HepG2 (cell line): ENCODE measurements around the gene KIAA1328. TPM values are rescaled to one million over a fixed set of nuclear protein-coding genes. Genes with fewer than 3 reads are reported as not detected.
A peak's percentile ranks its signal among the peaks of the same experiment; 100 is the strongest.

Experiments
- FLYWCH1 ChIP-seq: sonication (generic); formaldehyde crosslinking; IDR thresholded peaks from 2 replicates; pipeline ENCODE4 v1.8.1; 2023; ENCODE audit warnings: mild to moderate bottlenecking, missing genetic modification reagents
- FOXO1 ChIP-seq: sonication (generic); formaldehyde crosslinking; IDR thresholded peaks from 2 replicates; pipeline ENCODE4 v1.4.0; 2020; ENCODE audit warnings: missing genetic modification reagents
- PHF21A ChIP-seq: sonication (generic); formaldehyde crosslinking; IDR thresholded peaks from 2 replicates; pipeline ENCODE4 v1.5.0; 2020; ENCODE audit warnings: mild to moderate bottlenecking, missing genetic modification reagents
- RBFOX2 ChIP-seq: fragments of 200-400 bp; formaldehyde crosslinking; IDR thresholded peaks from 2 replicates; pipeline ENCODE4 v1.6.1; 2017; ENCODE audit warnings: low read depth, mild to moderate bottlenecking, low read length
- REXO4 ChIP-seq: sonication (generic); formaldehyde crosslinking; IDR thresholded peaks from 2 replicates; pipeline ENCODE4 v1.8.0; 2022; ENCODE audit warnings: missing genetic modification reagents, mild to moderate bottlenecking, borderline replicate concordance
- ZFP62 ChIP-seq: sonication (generic); formaldehyde crosslinking; IDR thresholded peaks from 2 replicates; pipeline ENCODE4 v1.4.0; 2020; ENCODE audit warnings: missing genetic modification reagents
- ZKSCAN1 ChIP-seq: fragments of 150-350 bp; IDR thresholded peaks from 2 replicates; pipeline ENCODE4 v1.6.1; 2014; ENCODE audit warnings: low read length
- ZNF24 ChIP-seq: fragments of 450-650 bp; IDR thresholded peaks from 2 replicates; pipeline ENCODE4 v1.6.1; 2017; ENCODE audit warnings: antibody characterized with exemption, mild to moderate bottlenecking
- ZNF550 ChIP-seq: sonication (generic); formaldehyde crosslinking; IDR thresholded peaks from 2 replicates; pipeline ENCODE4 v1.4.0; 2020; ENCODE audit warnings: mild to moderate bottlenecking, missing genetic modification reagents, borderline replicate concordance
- ZNF615 ChIP-seq: sonication (generic); formaldehyde crosslinking; IDR thresholded peaks from 2 replicates; pipeline ENCODE4 v1.5.0; 2020; ENCODE audit warnings: mild to moderate bottlenecking, missing genetic modification reagents, borderline replicate concordance
- ZNF737 ChIP-seq: sonication (generic); formaldehyde crosslinking; IDR thresholded peaks from 2 replicates; pipeline ENCODE4 v1.5.0; 2020; ENCODE audit warnings: missing genetic modification reagents, mild to moderate bottlenecking, borderline replicate concordance
- ZNF775 ChIP-seq: sonication (generic); formaldehyde crosslinking; IDR thresholded peaks from 2 replicates; pipeline ENCODE4 v1.4.0; 2020; ENCODE audit warnings: missing genetic modification reagents, mild to moderate bottlenecking, moderate library complexity, borderline replicate concordance
- ZNF777 ChIP-seq: sonication (generic); formaldehyde crosslinking; IDR thresholded peaks from 2 replicates; pipeline ENCODE4 v1.4.0; 2020; ENCODE audit warnings: missing genetic modification reagents
- ZNF879 ChIP-seq: sonication (generic); formaldehyde crosslinking; IDR thresholded peaks from 2 replicates; pipeline ENCODE4 v1.8.1; 2023; ENCODE audit warnings: missing genetic modification reagents
- polyA plus RNA-seq, 8 experiments: library from polyadenylated mRNA; depleted of rRNA in 3 of 8; stranded (reverse) in 7 of 8; unstranded in 1 of 8; fragments of >200 nt; fragmentation: Illumina TruSeq in 4 of 8; extraction: Trizol in 4 of 8; gene quantifications; 2 replicates each; pipeline versions ENCODE4 v1.2.1 to v1.2.3, GENCODE V29; 2011 to 2016; ENCODE audit warnings: low read depth in 4 of 8, missing spikeins in 1 of 8, mixed read lengths in 1 of 8; ENCODE audit not compliant: insufficient read depth in 1 of 8
- total RNA-seq, 5 experiments: library from RNA; depleted of rRNA; stranded (reverse); fragments of >200 nt; fragmentation: Illumina TruSeq; extraction: Trizol; gene quantifications; 2 replicates each; pipeline ENCODE4 v1.2.3, GENCODE V29; 2016; ENCODE audit warnings: low read depth in 1 of 5
- TF ChIP-seq, protein P1 (sequence below): sonication (generic); formaldehyde crosslinking; IDR thresholded peaks from one replicate; pipeline ENCODE4 v1.5.1; 2020; ENCODE audit warnings: mild to moderate bottlenecking, missing genetic modification reagents; ENCODE audit errors: not compliant biosample characterization
- TF ChIP-seq, protein P2 (sequence below): sonication (generic); formaldehyde crosslinking; IDR thresholded peaks from 2 replicates; pipeline ENCODE4 v1.5.0; 2020; ENCODE audit warnings: missing genetic modification reagents
- TF ChIP-seq, protein P3 (sequence below): IDR thresholded peaks from 2 replicates; pipeline ENCODE4 v1.6.1; 2016; ENCODE audit warnings: low read depth

The KIAA1328 gene
- total and polyA plus RNA-seq, 2 of the 13 experiments (the other 11 are each of a cell fraction or from before 2014, with no cell fraction given) = 4.1 to 6.0 TPM

DNA sequence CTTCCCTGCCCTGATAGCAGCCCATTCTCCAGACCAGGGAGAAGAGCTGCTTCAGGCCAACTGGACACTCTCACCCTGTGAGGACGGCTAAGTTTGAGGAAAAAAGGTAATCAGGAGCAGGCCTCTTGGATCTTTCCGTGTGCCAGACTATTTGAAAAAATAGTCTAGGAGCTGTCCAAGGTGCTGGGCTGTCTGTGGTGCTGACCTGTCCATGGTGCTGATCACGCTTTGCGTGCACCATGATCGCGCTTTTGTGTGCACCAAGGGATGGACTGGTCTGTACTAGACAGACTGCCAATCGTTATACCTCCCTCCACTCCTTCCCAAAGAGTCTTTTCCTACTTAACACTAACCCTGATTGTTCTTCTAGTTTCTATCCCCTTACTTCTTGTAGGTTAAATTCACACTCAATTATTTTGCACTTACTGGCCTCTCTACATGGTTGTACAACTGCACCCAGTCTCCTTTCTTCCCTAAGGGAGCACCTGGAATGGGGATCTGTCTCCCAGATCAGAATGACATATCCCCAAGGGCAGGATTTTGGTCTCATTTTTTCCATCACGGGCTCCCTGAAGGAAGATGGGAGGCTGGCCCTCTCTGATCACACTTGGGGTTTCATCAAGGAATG is 441.2 kb downstream of the KIAA1328 start (continued):
- TF ChIP-seq, protein P1, sequence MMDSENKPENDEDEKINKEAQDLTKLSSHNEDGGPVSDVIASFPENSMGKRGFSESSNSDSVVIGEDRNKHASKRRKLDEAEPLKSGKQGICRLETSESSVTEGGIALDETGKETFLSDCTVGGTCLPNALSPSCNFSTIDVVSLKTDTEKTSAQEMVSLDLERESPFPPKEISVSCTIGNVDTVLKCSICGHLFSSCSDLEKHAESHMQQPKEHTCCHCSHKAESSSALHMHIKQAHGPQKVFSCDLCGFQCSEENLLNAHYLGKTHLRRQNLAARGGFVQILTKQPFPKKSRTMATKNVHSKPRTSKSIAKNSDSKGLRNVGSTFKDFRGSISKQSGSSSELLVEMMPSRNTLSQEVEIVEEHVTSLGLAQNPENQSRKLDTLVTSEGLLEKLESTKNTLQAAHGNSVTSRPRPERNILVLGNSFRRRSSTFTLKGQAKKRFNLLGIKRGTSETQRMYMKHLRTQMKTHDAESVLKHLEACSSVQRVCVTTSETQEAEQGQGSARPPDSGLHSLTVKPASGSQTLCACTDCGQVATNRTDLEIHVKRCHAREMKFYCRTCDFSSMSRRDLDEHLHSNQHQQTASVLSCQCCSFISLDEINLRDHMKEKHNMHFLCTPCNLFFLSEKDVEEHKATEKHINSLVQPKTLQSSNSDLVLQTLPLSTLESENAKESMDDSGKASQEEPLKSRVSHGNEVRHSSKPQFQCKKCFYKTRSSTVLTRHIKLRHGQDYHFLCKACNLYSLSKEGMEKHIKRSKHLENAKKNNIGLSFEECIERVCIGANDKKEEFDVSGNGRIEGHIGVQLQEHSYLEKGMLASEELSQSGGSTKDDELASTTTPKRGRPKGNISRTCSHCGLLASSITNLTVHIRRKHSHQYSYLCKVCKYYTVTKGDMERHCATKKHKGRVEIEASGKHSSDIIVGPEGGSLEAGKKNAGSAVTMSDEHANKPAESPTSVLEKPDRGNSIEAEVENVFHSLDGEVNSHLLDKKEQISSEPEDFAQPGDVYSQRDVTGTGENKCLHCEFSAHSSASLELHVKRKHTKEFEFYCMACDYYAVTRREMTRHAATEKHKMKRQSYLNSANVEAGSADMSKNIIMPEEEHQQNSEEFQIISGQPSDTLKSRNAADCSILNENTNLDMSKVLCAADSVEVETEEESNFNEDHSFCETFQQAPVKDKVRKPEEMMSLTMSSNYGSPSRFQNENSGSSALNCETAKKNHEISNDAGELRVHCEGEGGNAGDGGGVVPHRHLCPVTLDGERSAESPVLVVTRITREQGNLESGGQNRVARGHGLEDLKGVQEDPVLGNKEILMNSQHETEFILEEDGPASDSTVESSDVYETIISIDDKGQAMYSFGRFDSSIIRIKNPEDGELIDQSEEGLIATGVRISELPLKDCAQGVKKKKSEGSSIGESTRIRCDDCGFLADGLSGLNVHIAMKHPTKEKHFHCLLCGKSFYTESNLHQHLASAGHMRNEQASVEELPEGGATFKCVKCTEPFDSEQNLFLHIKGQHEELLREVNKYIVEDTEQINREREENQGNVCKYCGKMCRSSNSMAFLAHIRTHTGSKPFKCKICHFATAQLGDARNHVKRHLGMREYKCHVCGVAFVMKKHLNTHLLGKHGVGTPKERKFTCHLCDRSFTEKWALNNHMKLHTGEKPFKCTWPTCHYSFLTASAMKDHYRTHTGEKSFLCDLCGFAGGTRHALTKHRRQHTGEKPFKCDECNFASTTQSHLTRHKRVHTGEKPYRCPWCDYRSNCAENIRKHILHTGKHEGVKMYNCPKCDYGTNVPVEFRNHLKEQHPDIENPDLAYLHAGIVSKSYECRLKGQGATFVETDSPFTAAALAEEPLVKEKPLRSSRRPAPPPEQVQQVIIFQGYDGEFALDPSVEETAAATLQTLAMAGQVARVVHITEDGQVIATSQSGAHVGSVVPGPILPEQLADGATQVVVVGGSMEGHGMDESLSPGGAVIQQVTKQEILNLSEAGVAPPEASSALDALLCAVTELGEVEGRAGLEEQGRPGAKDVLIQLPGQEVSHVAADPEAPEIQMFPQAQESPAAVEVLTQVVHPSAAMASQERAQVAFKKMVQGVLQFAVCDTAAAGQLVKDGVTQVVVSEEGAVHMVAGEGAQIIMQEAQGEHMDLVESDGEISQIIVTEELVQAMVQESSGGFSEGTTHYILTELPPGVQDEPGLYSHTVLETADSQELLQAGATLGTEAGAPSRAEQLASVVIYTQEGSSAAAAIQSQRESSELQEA (CRISPR knock-in tag) = peak; percentile 99
- TF ChIP-seq ZNF615 (CRISPR knock-in tag) (peak; percentile 100), PHF21A (peak; percentile 55), ZNF879 (peak; percentile 100), FLYWCH1 (CRISPR knock-in tag) (peak; percentile 99), REXO4 (CRISPR knock-in tag) (peak; percentile 96), ZKSCAN1 (no peak), FOXO1 (CRISPR knock-in tag) (peak; percentile 98), ZNF550 (0 out of 2 replicates have a peak, but pooled peaks have one; percentile 90), RBFOX2 (no peak), ZNF24 (no peak), ZNF775 (peak; percentile 99), ZNF737 (CRISPR knock-in tag) (peak; percentile 100), ZFP62 (CRISPR knock-in tag) (no peak), ZNF777 (peak; percentile 95)
- TF ChIP-seq, protein P2, sequence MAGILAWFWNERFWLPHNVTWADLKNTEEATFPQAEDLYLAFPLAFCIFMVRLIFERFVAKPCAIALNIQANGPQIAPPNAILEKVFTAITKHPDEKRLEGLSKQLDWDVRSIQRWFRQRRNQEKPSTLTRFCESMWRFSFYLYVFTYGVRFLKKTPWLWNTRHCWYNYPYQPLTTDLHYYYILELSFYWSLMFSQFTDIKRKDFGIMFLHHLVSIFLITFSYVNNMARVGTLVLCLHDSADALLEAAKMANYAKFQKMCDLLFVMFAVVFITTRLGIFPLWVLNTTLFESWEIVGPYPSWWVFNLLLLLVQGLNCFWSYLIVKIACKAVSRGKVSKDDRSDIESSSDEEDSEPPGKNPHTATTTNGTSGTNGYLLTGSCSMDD (CRISPR knock-in tag) = peak; percentile 99
- TF ChIP-seq, protein P3, sequence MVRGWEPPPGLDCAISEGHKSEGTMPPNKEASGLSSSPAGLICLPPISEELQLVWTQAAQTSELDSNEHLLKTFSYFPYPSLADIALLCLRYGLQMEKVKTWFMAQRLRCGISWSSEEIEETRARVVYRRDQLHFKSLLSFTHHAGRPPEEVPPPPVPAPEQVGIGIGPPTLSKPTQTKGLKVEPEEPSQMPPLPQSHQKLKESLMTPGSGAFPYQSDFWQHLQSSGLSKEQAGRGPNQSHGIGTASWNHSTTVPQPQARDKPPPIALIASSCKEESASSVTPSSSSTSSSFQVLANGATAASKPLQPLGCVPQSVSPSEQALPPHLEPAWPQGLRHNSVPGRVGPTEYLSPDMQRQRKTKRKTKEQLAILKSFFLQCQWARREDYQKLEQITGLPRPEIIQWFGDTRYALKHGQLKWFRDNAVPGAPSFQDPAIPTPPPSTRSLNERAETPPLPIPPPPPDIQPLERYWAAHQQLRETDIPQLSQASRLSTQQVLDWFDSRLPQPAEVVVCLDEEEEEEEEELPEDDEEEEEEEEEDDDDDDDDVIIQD (CRISPR knock-in tag) = peak; percentile 99
